IPS-11a (cell line): Measurements from ENCODE around the gene NES.

ENCODE experiments used
- H3K4me3 ChIP-seq: one replicate; pipeline ENCODE4 v1.5.1; 2013; ENCODE audit warnings: low read depth, low read length, control low read depth

The NES gene

GRCh38 chr1:156705321-156705917 lies 28.2 kb upstream of the NES start, which contains the start of gene CRABP2:
CRABP2 (minus strand) TSS chr1:156705583; CDS start chr1:156705446, 137 bp downstream.
- H3K4me3 ChIP-seq: peak within 1 kb of the TSS; percentile 63

- H3K4me3 ChIP-seq: peak overlapping the region; percentile 63
Observed at GRCh38 chr1:156704930-156705320, 27.7 kb upstream of the NES start.

GRCh38 chr1:156704166-156704711 lies 27.0 kb upstream of the NES start:
- peak overlapping the region; percentile 63 for H3K4me3 ChIP-seq

GRCh38 chr1:156703741-156704140 lies 26.5 kb upstream of the NES start:
- H3K4me3 ChIP-seq: no peak overlapping the region

GRCh38 chr1:156703336-156703735 lies 26.1 kb upstream of the NES start:
- no peak overlapping the region for H3K4me3 ChIP-seq

- H3K4me3 ChIP-seq: no peak overlapping the region
Observed at GRCh38 chr1:156700736-156701531, 23.7 kb upstream of the NES start.

- H3K4me3 ChIP-seq: no peak overlapping the region
Observed at GRCh38 chr1:156698995-156699394, 21.8 kb upstream of the NES start.

- no peak overlapping the region for H3K4me3 ChIP-seq
Observed at GRCh38 chr1:156697481-156697880, 20.3 kb upstream of the NES start.

- no peak overlapping the region for H3K4me3 ChIP-seq
Observed at GRCh38 chr1:156696755-156697154, 19.5 kb upstream of the NES start.

- H3K4me3 ChIP-seq: no peak overlapping the region
Observed at GRCh38 chr1:156694690-156694962, 17.4 kb upstream of the NES start.

- no peak overlapping the region for H3K4me3 ChIP-seq
Observed at GRCh38 chr1:156693848-156694689, 16.9 kb upstream of the NES start.

- peak overlapping the region; percentile 20 for H3K4me3 ChIP-seq
Observed at GRCh38 chr1:156692925-156693847, 16.0 kb upstream of the NES start.

- H3K4me3 ChIP-seq: peak overlapping the region; percentile 20
Observed at GRCh38 chr1:156692441-156692924, 15.3 kb upstream of the NES start.

- no peak overlapping the region for H3K4me3 ChIP-seq
Observed at GRCh38 chr1:156691665-156692440, 14.6 kb upstream of the NES start.

- no peak overlapping the region for H3K4me3 ChIP-seq
Observed at GRCh38 chr1:156691191-156691590, 14.0 kb upstream of the NES start.

GRCh38 chr1:156690675-156691036 lies 13.4 kb upstream of the NES start:
- no peak overlapping the region for H3K4me3 ChIP-seq

GRCh38 chr1:156689953-156690674 lies 12.9 kb upstream of the NES start:
- H3K4me3 ChIP-seq: no peak overlapping the region

- H3K4me3 ChIP-seq: no peak overlapping the region
Observed at GRCh38 chr1:156689035-156689952, 12.1 kb upstream of the NES start.
